Endothelial cell (in vitro differentiated cells): ENCODE data around the gene SNCAIP. TPM values are rescaled to one million over a fixed set of nuclear protein-coding genes. Genes with fewer than 3 reads are reported as not detected.

Source experiments
- DNase-seq: peaks from one replicate; pipeline ENCODE4 v3.0.0; 2021; ENCODE audit warnings: low spot score
- H3K27ac Mint-ChIP-seq: one replicate; pipeline ENCODE4 v1.8.0; 2021; ENCODE audit warnings: mixed read lengths, inconsistent platforms; ENCODE audit not compliant: unreplicated experiment
- H3K27me3 Mint-ChIP-seq: one replicate; pipeline ENCODE4 v1.8.0; 2021; ENCODE audit warnings: mild to moderate bottlenecking, moderate library complexity, mixed read lengths, inconsistent platforms; ENCODE audit not compliant: unreplicated experiment
- H3K36me3 Mint-ChIP-seq: one replicate; pipeline ENCODE4 v1.8.0; 2021; ENCODE audit warnings: mild to moderate bottlenecking, low read depth, mixed read lengths, inconsistent platforms; ENCODE audit not compliant: unreplicated experiment
- H3K4me1 Mint-ChIP-seq: one replicate; pipeline ENCODE4 v1.8.0; 2021; ENCODE audit warnings: mild to moderate bottlenecking, mixed read lengths, inconsistent platforms; ENCODE audit not compliant: unreplicated experiment
- H3K4me3 Mint-ChIP-seq: one replicate; pipeline ENCODE4 v1.8.0; 2021; ENCODE audit warnings: mild to moderate bottlenecking, mixed read lengths, inconsistent platforms; ENCODE audit not compliant: unreplicated experiment
- H3K9me3 Mint-ChIP-seq: one replicate; pipeline ENCODE4 v1.8.0; 2021; ENCODE audit warnings: mixed read lengths, inconsistent platforms; ENCODE audit not compliant: unreplicated experiment
- total RNA-seq: library from RNA; stranded (reverse); fragmentation: NEBNext Ultra II Directional; extraction: Animal tissue kit (Norgen Biotek cat#: 25700); gene quantifications from one replicate; pipeline ENCODE4 v1.2.1, GENCODE V29; 2021; ENCODE audit not compliant: unreplicated experiment
- TF ChIP-seq, protein P1 (sequence below): fragments of 200-600 bp; sonication (generic); IDR thresholded peaks from one replicate; pipeline ENCODE4 v1.5.0; 2021; ENCODE audit warnings: antibody characterized with exemption; ENCODE audit not compliant: unreplicated experiment

The SNCAIP gene
- total RNA-seq, 1 donor from 2014 or later = 254 TPM

DNA sequence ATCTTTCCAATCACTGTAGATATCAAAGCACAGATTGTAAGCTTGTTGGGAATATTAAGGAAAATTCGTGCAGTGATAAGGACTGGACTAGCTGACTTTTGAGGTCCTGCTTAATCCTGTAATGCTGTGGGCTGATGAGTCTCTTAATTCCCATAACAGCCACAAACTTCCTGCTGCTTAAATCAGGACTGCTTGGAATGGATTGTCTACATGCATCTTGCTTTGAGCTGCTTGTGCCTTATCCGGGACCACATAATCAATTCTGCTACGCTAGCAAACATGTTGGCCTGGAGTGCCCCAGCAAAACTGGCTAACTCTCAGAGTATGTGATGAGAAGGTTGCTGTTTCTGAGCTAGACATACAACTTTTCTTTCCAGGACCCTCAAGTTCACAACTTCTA lies 79.6 kb downstream of the SNCAIP start:
- Mint-ChIP-seq H3K4me3 (no peak overlapping the region), H3K27me3 (no peaks in the 10 kb centered on the region), H3K4me1 (peaks cover 15% of the 10 kb centered on the region), H3K36me3 (peaks cover 30% of the 10 kb centered on the region), H3K9me3 (no peaks in the 10 kb centered on the region), H3K27ac (no peak overlapping the region)
- no peak for DNase-seq
- TF ChIP-seq, protein P1, sequence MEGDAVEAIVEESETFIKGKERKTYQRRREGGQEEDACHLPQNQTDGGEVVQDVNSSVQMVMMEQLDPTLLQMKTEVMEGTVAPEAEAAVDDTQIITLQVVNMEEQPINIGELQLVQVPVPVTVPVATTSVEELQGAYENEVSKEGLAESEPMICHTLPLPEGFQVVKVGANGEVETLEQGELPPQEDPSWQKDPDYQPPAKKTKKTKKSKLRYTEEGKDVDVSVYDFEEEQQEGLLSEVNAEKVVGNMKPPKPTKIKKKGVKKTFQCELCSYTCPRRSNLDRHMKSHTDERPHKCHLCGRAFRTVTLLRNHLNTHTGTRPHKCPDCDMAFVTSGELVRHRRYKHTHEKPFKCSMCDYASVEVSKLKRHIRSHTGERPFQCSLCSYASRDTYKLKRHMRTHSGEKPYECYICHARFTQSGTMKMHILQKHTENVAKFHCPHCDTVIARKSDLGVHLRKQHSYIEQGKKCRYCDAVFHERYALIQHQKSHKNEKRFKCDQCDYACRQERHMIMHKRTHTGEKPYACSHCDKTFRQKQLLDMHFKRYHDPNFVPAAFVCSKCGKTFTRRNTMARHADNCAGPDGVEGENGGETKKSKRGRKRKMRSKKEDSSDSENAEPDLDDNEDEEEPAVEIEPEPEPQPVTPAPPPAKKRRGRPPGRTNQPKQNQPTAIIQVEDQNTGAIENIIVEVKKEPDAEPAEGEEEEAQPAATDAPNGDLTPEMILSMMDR = no peak

DNA sequence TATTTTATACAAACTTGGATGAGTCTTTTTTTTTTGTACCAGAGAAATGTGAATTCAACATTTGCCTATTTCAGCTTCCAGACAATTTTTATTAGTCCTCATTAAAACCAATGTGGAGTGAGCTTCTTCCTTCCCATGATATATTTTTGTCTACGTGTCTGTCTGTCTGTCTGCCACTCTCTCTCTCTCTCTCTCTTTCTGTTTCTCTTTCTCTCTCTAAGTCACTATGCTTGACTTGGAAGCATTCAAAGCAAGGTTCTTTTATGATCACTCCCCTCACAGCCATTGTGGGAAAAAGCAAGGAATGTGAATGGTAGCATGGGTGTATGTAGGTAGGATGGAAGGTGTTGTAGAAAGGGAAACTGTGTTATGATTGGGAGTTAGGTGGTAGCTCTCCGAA lies 80.2 kb downstream of the SNCAIP start:
- H3K4me1 Mint-ChIP-seq = peaks cover 15% of the 10 kb centered on the region
- no peaks in the 10 kb centered on the region for H3K27me3 Mint-ChIP-seq
- no peaks in the 10 kb centered on the region for H3K9me3 Mint-ChIP-seq
- peaks cover 30% of the 10 kb centered on the region for H3K36me3 Mint-ChIP-seq
- TF ChIP-seq, protein P1 = no peak
- no peak for DNase-seq
- H3K4me3 Mint-ChIP-seq = no peak overlapping the region
- H3K27ac Mint-ChIP-seq = no peak overlapping the region

DNA sequence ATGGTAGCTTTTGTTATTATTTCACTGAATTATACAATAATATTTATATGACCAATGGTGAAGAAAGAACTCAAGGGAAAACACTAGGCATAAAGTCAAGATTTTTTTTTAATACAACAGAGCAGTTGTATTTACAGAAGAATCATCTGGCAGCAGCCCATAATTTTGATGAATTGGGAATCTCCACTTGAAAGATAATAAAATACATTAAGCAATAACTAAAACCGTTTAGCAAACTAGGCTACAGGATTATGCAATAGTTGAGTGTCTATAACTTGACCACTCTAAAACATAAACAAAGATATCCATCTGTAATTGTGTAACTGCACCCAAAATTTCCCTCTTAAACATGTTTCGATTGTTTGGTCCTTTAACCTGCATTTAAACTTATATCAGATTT lies 80.8 kb downstream of the SNCAIP start:
- Mint-ChIP-seq H3K4me1 (peaks cover 15% of the 10 kb centered on the region), H3K27ac (no peak overlapping the region), H3K4me3 (no peak overlapping the region), H3K36me3 (peaks cover 34% of the 10 kb centered on the region), H3K9me3 (no peaks in the 10 kb centered on the region), H3K27me3 (peaks cover 3% of the 10 kb centered on the region)
- DNase-seq = no peak
- TF ChIP-seq, protein P1 = no peak

DNA sequence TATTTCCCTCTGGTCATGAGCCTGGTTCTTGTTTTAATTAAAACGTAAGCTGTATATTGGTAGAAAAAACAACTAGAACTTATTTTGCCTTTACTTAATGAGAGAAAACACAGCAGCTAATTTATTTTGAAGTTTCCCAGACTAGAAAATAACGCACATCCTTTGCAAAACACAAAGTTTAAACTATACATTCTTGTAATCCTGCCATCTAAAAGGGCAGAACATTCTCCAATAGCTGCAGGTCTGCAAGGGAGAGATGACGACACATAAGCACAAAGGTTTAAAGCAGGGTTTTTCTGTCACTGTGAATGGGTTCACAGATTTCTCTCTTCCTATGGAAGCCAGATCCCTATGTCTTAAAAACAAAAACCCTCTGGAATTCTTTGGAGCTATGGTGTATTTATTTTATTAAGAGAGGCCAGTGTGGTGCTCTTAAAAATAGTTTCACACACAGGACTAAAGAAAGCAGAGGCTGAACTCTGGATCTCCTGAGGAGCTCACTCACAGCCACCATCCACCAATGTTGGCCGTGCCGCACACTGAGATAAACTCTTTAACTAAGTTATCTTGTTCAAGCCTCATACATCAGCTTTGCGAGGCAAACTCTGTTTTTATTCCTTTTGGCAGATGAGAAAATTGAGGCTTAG lies 82.4 kb downstream of the SNCAIP start:
- TF ChIP-seq, protein P1 = no peak
- peaks cover 4% of the 10 kb centered on the region for H3K27me3 Mint-ChIP-seq
- peaks cover 35% of the 10 kb centered on the region for H3K36me3 Mint-ChIP-seq
- H3K4me3 Mint-ChIP-seq = no peak overlapping the region
- H3K27ac Mint-ChIP-seq = no peak overlapping the region
- DNase-seq = no peak
- H3K9me3 Mint-ChIP-seq = no peaks in the 10 kb centered on the region
- H3K4me1 Mint-ChIP-seq = peaks cover 15% of the 10 kb centered on the region

DNA sequence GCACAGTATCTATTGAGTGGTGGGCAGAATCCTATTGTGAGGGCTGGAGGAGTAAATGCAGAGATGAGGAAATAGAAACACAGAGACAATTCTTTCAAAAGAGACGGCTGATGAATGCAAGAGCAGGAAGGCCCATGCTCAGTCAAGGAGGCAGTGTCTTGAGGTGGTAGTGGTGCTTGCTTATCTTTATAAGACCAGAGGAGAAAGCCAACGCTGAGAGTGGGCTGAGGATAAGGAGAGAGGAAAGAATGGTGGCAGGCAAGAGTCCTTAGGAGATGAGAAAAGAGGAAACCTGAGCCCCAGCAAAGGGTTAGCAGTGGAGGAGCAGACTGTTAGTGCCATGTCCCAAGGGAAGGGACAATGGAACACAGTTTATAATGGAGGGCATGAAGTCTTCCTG lies 86.0 kb downstream of the SNCAIP start:
- TF ChIP-seq, protein P1 = no peak
- DNase-seq = no peak
- Mint-ChIP-seq H3K36me3 (peaks cover 33% of the 10 kb centered on the region), H3K27me3 (peaks cover 4% of the 10 kb centered on the region), H3K4me1 (peaks cover 10% of the 10 kb centered on the region), H3K4me3 (no peak overlapping the region), H3K27ac (no peak overlapping the region), H3K9me3 (no peaks in the 10 kb centered on the region)
